Neutrophil (primary cell): ENCODE measurements around the gene TMEM50A.
A peak's percentile ranks its signal among the peaks of the same experiment; 100 is the strongest.
"Not testable (repeated sequence)": the region's sequence is repeated elsewhere in the genome, so short reads cannot be mapped to it uniquely, and the experiment has no call there.

Source experiments
- H3K27ac ChIP-seq: fragments of 200-600 bp; sonication (generic); 2 replicates; pipeline ENCODE4 v1.5.1; 2016; ENCODE audit warnings: mild to moderate bottlenecking, moderate library complexity
- H3K27me3 ChIP-seq: fragments of 200-600 bp; sonication (generic); 2 replicates; pipeline ENCODE4 v1.6.0; 2016; ENCODE audit warnings: mild to moderate bottlenecking
- H3K36me3 ChIP-seq: fragments of 200-600 bp; sonication (generic); 2 replicates; pipeline ENCODE4 v1.5.1; 2017
- H3K4me1 ChIP-seq, 2 experiments: fragments of 200-600 bp in 1 of 2; sonication (generic) in 1 of 2; 1 replicate in 1 of 2; 2 replicates in 1 of 2; pipeline versions ENCODE4 v1.5.1 to v1.6.1; 2013 to 2016; ENCODE audit warnings: low read depth in 1 of 2, low read length in 1 of 2, mild to moderate bottlenecking in 1 of 2, moderate library complexity in 1 of 2; ENCODE audit not compliant: control insufficient read depth in 1 of 2, insufficient read depth in 1 of 2
- H3K4me3 ChIP-seq, 2 experiments: fragments of 200-600 bp in 1 of 2; sonication (generic) in 1 of 2; 1 replicate in 1 of 2; 2 replicates in 1 of 2; pipeline ENCODE4 v1.5.1; 2013 to 2016; ENCODE audit warnings: low read depth in 1 of 2, low read length in 1 of 2, mild to moderate bottlenecking in 1 of 2, moderate library complexity in 1 of 2
- H3K9me3 ChIP-seq: fragments of 200-600 bp; sonication (generic); 2 replicates; pipeline ENCODE4 v1.5.1; 2016
- TF ChIP-seq, protein P1 (sequence below): fragments of 200-600 bp; sonication (generic); IDR thresholded peaks from 2 replicates; pipeline ENCODE4 v1.5.1; 2016; ENCODE audit warnings: antibody characterized with exemption

The TMEM50A gene

DNA sequence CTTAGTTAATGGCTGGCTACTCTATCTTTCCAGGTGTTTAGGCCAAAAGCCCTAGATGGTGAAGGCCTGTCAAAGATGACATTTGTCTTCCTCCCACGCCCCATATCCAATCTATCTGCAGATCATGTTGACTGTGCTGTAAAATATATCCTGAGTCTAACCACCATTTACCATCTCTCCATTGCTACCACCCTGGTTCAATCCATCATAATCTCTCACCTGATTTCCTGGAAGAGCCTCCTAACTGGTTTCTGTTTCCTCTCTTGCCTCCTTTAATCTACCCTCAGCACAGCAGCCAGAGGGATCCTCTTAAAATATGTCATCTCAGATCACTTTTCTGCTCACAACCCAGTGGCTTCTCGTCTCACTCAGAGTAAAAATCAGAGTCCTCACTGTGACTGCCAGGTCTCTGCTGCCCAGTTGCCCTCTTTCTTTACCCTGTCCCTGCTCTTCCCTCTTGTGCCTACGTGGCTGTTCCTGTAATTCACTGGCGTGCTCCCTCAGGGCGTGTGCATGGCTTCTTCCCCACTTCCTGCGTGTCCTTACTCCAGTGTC, 17.8 kb downstream of the TMEM50A start:
- Histone ChIP-seq H3K36me3 (peaks cover 96% of the 10 kb centered on the region), H3K27ac (no peak overlapping the region), H3K9me3 (no peaks in the 10 kb centered on the region)

DNA sequence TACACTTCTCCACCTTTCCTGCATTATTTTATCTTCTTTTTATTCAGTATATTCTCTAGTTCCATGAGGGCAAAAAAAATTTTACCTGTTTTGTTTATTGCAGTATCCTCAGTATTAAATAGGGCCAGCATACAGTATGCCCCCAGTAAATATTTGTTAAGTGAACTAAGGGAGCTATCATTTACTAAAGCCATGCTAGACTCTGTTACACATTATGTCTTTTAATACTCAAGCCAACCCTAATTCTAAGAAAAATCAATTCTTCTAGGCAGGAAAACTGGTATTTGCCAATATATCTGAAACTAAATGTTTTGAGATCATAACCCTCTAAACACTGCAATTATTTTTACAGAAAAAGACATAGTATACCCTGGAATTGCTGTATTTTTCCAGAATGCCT, 18.3 kb downstream of the TMEM50A start:
- Histone ChIP-seq H3K36me3 (peaks cover 100% of the 10 kb centered on the region), H3K4me3 (no peak overlapping the region), H3K27ac (no peak overlapping the region), H3K4me1 (no peaks in the 10 kb centered on the region), H3K27me3 (no peaks in the 10 kb centered on the region), H3K9me3 (no peaks in the 10 kb centered on the region)
- TF ChIP-seq, protein P1, sequence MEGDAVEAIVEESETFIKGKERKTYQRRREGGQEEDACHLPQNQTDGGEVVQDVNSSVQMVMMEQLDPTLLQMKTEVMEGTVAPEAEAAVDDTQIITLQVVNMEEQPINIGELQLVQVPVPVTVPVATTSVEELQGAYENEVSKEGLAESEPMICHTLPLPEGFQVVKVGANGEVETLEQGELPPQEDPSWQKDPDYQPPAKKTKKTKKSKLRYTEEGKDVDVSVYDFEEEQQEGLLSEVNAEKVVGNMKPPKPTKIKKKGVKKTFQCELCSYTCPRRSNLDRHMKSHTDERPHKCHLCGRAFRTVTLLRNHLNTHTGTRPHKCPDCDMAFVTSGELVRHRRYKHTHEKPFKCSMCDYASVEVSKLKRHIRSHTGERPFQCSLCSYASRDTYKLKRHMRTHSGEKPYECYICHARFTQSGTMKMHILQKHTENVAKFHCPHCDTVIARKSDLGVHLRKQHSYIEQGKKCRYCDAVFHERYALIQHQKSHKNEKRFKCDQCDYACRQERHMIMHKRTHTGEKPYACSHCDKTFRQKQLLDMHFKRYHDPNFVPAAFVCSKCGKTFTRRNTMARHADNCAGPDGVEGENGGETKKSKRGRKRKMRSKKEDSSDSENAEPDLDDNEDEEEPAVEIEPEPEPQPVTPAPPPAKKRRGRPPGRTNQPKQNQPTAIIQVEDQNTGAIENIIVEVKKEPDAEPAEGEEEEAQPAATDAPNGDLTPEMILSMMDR = no peak

More for the DNA sequence above, 17.8 kb downstream of the TMEM50A start:
- Histone ChIP-seq H3K4me3 (no peak overlapping the region), H3K27me3 (no peaks in the 10 kb centered on the region), H3K4me1 (no peaks in the 10 kb centered on the region)
- TF ChIP-seq, protein P1 = no peak

DNA sequence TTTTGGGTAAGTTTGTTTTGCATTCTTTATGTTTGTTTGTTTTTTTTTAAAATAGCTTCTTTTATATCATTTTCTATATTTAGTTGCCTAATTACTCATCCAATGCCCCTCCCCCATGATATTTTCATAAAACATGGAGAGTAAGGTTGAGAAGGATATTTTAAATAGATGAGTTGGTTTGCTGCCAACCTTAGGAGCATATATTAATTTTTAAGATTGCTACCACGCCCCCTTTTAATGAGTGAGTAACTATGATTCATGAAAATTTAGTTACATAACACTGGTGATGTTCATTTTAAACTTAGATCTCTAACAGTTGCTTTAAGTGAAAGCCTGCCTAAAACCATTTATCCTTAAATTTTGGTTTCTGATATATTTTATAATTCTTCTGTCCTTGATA, 18.7 kb downstream of the TMEM50A start:
- no peak overlapping the region for H3K4me3 ChIP-seq
- no peak overlapping the region for H3K27ac ChIP-seq
- TF ChIP-seq, protein P1 = no peak
- no peaks in the 10 kb centered on the region for H3K4me1 ChIP-seq
- no peaks in the 10 kb centered on the region for H3K27me3 ChIP-seq
- peaks cover 100% of the 10 kb centered on the region for H3K36me3 ChIP-seq
- H3K9me3 ChIP-seq = no peaks in the 10 kb centered on the region

DNA sequence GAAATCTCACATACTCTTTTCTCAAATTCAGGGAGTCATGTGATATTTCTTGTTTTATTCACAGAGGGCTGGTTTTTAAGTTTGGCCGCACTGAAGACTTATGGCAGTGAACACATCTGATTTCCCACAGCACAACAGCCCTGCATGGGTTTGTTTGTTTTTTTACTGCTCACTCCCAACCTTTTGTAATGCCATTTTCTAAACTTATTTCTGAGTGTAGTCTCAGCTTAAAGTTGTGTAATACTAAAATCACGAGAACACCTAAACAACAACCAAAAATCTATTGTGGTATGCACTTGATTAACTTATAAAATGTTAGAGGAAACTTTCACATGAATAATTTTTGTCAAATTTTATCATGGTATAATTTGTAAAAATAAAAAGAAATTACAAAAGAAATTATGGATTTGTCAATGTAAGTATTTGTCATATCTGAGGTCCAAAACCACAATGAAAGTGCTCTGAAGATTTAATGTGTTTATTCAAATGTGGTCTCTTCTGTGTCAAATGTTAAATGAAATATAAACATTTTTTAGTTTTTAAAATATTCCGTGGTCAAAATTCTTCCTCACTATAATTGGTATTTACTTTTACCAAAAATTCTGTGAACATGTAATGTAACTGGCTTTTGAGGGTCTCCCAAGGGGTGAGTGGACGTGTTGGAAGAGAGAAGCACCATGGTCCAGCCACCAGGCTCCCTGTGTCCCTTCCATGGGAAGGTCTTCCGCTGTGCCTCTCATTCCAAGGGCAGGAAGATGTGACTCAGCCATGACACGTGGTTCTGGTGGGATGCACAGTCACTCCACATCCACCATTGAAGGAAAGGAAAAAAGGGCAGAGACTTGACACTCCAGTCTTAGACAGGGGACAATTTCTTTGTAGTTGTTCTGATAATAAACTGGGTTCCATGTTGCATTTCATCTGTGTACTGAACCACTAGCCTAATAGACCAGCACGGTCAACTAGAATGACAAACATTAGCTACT, 22.8 kb downstream of the TMEM50A start:
- TF ChIP-seq, protein P1 = no peak
- Histone ChIP-seq H3K27ac (peak overlapping the region; percentile 41), H3K36me3 (peaks cover 64% of the 10 kb centered on the region), H3K4me3 (no peak overlapping the region), H3K9me3 (no peaks in the 10 kb centered on the region), H3K27me3 (no peaks in the 10 kb centered on the region), H3K4me1 (no peaks in the 10 kb centered on the region)

DNA sequence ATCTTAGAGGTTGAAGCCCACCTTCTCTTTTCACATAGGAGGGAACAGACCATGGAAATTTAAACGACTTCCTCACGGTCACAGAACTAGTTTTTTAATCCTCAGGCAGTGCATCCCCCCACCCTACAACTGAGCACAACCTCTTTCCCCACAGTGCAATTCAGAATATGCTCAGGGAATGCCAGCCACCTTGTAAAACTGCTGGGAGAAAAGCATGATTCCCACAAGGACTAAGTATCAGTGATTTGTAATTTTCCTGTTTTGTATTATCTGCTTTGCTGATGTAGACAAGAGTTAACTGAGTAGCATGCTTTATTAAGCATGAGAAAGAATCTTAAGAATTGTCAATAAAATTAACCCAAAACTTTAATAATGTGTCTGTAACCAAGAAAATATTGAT, 23.8 kb downstream of the TMEM50A start:
- TF ChIP-seq, protein P1 = no peak
- Histone ChIP-seq H3K27me3 (no peaks in the 10 kb centered on the region), H3K4me3 (no peak overlapping the region), H3K36me3 (peaks cover 54% of the 10 kb centered on the region), H3K27ac (peak overlapping the region; percentile 41), H3K4me1 (no peaks in the 10 kb centered on the region), H3K9me3 (no peaks in the 10 kb centered on the region)

DNA sequence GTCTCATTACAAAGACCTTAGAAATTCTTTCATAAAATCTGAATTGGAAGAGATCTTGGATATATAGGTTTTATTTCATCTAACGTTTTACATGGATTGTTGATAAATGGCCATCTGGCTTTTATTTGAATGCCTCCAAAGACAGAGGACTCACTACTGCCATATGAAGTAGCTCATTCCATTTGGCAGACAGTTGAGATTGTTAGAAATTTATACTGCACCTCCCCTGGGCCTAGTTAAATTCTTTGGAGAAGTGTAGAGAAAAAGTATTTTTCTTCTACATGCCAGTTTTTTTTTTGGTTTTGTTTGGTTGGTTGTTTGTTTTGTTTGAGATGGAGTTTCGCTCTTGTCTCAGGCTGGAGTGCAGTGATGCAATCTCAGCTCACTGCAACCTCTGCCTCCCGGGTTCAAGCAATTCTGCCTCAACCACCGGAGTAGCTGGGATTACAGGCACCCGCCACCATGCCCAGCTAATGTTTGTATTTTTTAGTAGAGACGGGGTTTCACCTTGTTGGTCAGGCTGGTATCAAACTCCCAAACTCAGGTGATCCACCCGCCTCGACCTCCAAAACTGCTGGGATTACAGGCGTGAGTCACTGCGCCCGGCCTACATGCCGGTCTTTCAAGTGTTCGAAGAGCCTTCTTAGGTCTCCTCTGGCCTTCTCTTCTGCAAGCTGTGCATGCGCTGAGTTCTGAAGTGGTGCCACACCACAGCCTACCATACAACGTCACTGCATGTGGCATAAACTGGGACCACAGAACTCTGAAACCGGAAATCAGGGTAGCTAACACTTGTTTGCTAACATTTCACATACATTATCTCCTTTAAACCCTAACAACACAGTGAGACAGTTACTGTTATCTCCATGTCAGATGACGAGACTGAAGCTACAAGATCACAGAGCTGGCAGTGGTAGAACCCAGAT, 24.8 kb downstream of the TMEM50A start:
- H3K9me3 ChIP-seq, H3K27ac ChIP-seq, H3K27me3 ChIP-seq, H3K4me1 ChIP-seq, H3K4me3 ChIP-seq: not testable (repeated sequence)
- H3K36me3 ChIP-seq = peaks cover 44% of the 10 kb centered on the region
